GM23338 (cell line): Measurements from ENCODE around the gene TAF6L.

ENCODE experiments used
- ETS1 ChIP-seq: IDR thresholded peaks from 2 replicates; pipeline ENCODE4 v1.6.1; 2016; ENCODE audit warnings: antibody characterized with exemption
- EZH2 ChIP-seq: fragments of 200-600 bp; sonication (generic); IDR thresholded peaks from one replicate; pipeline ENCODE4 v1.8.0; 2017; ENCODE audit warnings: antibody characterized with exemption, mild to moderate bottlenecking, low read depth; ENCODE audit not compliant: unreplicated experiment
- EZH2phosphoT487 ChIP-seq: fragments of 200-600 bp; sonication (generic); IDR thresholded peaks from one replicate; pipeline ENCODE4 v1.8.1; 2018; ENCODE audit warnings: antibody characterized with exemption; ENCODE audit not compliant: unreplicated experiment
- JUNB ChIP-seq: IDR thresholded peaks from one replicate; pipeline ENCODE4 v1.6.1; 2016; ENCODE audit warnings: antibody characterized with exemption; ENCODE audit not compliant: unreplicated experiment
- POLR2AphosphoS5 ChIP-seq: IDR thresholded peaks from 2 replicates; pipeline ENCODE4 v1.6.1; 2016; ENCODE audit warnings: antibody characterized with exemption, low read depth
- REST ChIP-seq: IDR thresholded peaks from one replicate; pipeline ENCODE4 v1.6.1; 2018; ENCODE audit warnings: antibody characterized with exemption; ENCODE audit not compliant: unreplicated experiment
- STAT1 ChIP-seq: IDR thresholded peaks from one replicate; pipeline ENCODE4 v1.6.1; 2016; ENCODE audit warnings: antibody characterized with exemption; ENCODE audit not compliant: unreplicated experiment
- TF ChIP-seq, protein P1 (sequence below), 2 experiments: fragments of 200-600 bp in 1 of 2; sonication (generic) in 1 of 2; conservative IDR thresholded peaks; 2 replicates each; pipeline versions ENCODE4 v1.5.1 to v1.6.1; 2016 to 2017; ENCODE audit warnings: antibody characterized with exemption in 2 of 2, low read depth in 2 of 2, mild to moderate bottlenecking in 2 of 2, moderate library complexity in 1 of 2

- TF ChIP-seq, protein P1, sequence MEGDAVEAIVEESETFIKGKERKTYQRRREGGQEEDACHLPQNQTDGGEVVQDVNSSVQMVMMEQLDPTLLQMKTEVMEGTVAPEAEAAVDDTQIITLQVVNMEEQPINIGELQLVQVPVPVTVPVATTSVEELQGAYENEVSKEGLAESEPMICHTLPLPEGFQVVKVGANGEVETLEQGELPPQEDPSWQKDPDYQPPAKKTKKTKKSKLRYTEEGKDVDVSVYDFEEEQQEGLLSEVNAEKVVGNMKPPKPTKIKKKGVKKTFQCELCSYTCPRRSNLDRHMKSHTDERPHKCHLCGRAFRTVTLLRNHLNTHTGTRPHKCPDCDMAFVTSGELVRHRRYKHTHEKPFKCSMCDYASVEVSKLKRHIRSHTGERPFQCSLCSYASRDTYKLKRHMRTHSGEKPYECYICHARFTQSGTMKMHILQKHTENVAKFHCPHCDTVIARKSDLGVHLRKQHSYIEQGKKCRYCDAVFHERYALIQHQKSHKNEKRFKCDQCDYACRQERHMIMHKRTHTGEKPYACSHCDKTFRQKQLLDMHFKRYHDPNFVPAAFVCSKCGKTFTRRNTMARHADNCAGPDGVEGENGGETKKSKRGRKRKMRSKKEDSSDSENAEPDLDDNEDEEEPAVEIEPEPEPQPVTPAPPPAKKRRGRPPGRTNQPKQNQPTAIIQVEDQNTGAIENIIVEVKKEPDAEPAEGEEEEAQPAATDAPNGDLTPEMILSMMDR (conservative IDR thresholded peaks at IDR 0.05; ENCODE audit: low read depth in 2 of 2) = no peak
- TF ChIP-seq ETS1 (no peak), EZH2phosphoT487 (no peak), POLR2AphosphoS5 (no peak), REST (no peak), EZH2 (no peak), JUNB (no peak), STAT1 (no peak)
Measured at GRCh38 chr11:62816557-62816956, 45.4 kb downstream of the TAF6L start.
